ENCODE data around the gene LSM10.

Gene LSM10

DNA sequence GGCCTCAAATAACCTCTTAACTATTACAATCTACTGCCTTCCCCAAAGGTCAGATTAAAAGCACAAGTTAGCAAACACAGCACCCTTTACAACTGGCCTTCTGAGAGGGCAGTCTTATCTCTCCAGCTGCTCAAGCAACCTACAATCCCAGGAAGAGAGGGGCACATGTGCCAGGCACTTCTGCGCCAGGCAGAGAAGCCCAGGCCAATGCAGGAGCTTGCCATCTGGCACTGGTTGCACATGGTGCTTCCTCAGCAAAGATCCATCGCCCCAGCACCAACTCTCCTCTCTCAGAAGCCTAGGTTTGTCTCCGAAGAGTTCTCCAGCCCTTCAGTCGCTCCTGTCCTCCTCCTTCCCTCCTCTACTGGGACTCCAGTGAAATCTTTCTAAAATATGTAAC, 14.5 kb downstream of the LSM10 start:
- no peak for DNase-seq (ENCODE audit: low read depth, low spot score)

DNA sequence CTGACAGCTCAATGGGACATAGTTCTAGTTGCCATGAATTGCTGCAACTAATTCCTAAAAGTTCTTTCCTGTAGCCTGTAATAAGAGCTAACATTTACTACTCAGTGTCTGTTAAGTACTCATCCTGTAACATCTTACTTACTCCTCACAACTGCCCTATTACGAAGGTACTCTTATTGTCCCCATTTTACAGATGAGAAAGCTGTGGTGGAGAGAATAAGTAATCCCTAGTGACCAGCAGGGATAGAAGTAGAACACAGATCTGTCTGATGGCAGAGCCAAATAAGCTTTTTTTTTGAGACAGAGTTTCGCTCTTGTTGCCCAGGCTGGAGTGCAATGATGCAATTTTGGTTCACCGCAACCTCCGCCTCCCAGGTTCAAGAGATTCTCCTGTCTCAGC, 15.0 kb downstream of the LSM10 start:
- no peak for DNase-seq (ENCODE audit: low read depth, low spot score)

DNA sequence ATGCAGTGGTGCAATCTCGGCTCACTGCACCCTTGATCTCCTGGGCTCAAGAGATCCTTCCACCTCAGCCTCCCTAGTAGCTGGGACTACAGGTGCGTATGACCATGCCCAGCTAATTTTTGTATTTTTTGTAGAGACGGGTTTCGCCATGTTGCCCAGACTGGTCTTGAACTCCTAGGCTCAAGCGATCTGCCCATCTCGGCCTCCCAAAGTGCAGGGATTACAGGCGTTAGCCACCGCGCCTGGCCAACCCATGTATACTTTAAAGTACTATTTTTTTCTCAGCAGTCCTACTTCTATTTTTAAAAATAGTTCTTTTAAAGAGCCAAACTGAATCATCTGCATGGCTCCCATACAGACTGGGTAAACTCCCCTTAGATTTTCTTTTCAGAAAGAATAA, 15.5 kb downstream of the LSM10 start:
- DNase-seq (ENCODE audit: low read depth, low spot score) = no peak

DNA sequence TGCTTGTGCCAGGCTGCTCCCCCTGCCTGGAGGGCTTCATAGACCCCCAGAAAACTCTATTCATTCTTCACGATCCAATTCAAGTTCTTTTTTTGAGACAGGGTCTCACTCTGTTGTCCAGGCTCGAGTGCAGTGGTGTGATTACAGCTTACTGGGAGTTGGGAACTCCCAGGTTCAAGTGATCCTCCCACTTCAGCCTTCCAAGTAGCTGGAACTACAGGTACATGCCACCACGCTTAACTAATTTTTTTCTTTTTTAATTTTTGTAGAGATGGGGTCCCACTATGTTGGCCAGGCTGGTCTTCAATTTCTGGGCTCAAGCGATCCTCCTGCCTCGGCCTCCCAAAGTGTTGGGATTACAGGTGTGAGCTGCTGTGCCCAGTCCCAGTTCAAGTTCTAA, 16.3 kb downstream of the LSM10 start:
- no peak for DNase-seq (ENCODE audit: low read depth, low spot score)

DNA sequence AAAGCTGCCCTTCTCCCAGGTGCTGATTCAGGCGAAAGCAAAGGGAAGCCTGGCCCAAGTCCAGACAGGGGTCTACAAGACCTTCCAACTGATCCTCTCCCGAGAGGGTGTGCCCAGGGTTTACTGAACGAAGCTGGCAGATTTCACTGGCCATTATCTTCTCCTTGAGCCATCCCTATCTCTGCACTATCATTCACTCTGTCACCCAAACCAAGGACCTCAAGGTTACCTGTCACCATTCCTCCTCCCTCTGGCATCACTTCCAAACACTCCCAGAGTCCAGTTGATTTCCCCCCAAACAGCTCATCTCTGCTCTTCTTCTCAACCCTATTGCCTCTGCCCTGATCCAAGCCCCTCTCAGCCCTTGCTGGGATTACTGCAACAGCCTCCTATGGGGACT, 16.9 kb downstream of the LSM10 start:
- DNase-seq (ENCODE audit: low read depth, low spot score) = no peak

DNA sequence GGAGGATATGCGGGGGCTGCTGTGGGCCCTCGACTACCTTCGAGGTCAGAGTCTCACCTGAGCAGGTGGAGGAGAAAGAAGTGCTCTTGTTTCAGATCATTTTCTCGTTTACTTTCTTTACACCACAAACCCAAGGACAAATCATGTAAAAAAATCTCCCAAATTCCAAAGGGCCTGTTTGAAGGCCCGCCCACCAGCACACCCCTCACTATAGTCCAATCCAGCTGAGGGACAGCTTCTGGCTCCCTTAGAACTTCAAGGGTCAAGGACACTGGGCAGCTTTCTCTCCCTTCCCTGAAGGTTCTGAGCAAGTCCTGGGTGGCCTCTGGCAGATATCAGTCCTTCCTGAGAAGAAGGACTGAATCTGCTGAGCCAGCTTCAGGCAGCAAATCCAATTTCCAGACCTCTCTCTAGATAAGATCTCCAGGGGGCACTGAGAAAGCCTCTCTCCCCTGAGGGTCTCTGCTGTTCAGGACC, 17.5 kb downstream of the LSM10 start:
- no peak for DNase-seq (ENCODE audit: low read depth, low spot score)

DNA sequence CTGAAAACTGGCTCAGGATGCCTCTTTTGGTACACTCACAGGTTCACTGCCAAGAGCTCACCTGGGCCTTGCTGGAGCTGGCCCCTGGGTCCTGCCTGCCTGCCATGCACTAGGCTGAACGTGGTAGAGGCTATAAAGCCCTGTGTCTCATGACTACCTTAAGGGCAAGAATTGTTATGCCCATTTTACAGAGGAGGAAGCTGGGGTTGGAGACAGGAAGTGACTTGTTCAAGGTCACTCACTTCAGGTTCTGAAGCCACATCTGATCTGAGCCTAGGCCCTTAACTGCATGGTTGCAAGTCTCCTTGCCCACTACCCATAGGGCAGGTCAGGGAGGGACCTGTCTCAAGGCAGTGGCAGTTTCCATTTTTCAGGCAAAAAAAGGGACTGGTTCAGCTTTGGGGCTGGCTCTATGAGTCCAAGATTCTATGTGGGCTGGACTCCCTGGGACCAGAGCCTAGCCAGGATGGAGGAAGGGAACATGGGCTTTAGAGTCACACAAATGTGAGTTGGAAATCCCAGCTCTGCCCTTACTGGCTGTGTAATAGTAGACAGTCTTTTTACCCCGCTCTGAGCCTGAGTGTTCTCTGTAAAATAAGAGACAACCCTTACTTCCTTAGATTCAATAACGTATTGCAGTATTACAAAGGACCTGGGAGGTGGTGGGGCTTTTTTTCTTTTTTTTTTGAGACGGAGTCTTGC, 19.8 kb downstream of the LSM10 start:
- DNase-seq (ENCODE audit: low read depth, low spot score) = no peak

DNA sequence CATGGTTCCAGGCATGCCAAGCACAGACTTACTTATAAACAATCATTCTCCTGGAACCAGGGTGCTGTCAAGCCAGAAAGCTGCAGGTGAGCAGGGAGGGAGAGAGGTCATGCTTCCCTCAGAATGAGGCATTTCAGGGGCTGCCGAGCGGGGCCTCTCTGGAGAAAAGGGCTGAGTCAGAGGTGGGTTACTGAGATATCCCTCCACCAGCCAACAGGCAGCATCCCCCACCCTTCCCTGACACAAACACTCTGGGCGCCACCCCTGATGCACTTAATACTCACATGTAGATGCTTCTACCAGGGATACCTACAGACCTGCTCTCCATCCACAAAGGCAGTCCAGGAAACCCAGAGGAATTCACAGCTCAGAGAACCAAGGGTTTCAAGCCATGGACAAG, 25.1 kb downstream of the LSM10 start:
- DNase-seq (ENCODE audit: low read depth, low spot score) = no peak

- DNase-seq (ENCODE audit: low read depth, low spot score) = no peak
Measured at GRCh38 chr1:36369061-36369861, 28.4 kb downstream of the LSM10 start.

DNA sequence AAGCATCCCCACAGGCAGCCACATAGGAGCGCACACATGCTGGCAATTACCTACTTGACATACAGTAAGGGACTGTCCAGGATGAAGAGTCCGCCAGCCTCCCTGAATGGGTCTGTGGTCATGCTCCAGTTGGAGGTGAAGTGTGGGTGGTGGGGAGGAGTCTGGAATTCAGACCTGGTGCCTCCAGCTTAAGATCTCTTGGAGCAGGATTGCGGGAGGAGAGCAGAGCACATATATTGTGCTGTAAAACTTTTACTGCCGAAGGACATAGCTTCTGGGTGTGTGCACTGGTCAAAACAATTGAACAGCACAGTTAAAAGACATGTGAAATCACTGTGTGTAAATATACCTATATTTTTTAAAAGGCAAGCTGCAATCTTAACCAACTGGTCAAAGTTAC, 29.9 kb downstream of the LSM10 start:
- no peak for DNase-seq (ENCODE audit: low read depth, low spot score)

GRCh38 chr1:36367066-36367465, 30.6 kb downstream of the LSM10 start:
- DNase-seq (ENCODE audit: low read depth, low spot score) = no peak

DNA sequence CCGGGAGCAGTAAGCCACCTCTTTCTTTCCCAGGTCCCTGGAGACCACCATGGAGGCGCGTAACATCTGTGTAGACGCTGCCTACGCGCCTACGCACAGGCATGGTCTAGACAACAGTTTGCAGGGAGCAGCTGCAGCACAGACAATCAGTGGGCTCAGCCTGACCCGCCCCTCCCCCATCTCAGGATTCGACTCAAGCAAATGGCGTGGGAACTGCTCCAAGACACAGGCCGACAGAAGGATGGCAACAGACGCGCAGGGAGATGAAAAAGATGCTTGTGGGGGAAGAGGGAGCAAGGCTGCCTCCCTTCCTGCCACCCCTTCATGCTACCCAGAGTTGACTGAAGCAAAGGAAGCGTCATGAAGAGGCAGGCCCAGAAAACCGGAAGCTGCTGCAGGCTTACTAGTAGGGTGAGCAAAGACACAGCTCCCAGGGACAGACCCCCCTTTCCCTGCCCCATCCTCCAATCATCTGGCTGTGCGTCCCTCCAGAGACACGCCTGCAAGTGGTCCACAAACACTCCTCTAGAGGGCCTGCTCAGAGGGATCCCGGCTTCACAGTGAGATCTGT, 31.5 kb downstream of the LSM10 start:
- no peak for DNase-seq (ENCODE audit: low read depth, low spot score)

- DNase-seq (ENCODE audit: low read depth, low spot score) = no peak
Measured at GRCh38 chr1:36365381-36365780, 32.3 kb downstream of the LSM10 start.

- DNase-seq (ENCODE audit: low read depth, low spot score) = no peak
Measured at GRCh38 chr1:36359911-36360550, 37.7 kb downstream of the LSM10 start.

DNA sequence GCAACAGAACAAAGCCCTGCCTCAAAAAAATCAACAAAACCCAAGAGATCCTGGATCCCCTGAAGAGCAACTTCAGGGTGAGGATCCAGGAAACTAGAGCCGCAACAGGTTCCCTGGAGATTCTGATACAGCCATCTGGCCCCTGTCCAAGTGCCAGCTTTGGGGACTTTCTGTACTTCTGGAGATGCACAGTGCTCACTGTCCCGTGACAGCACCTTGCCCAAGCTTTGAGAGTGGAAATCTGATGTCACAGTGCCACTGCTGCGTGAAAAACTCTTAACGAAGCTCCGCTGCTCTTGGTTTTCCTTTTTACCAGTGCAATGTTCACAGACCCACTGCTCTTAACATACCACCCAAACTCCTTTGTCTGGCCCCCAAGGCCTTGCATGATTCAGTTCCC, 38.3 kb downstream of the LSM10 start:
- no peak for DNase-seq (ENCODE audit: low read depth, low spot score)

GRCh38 chr1:36358514-36359084, 39.1 kb downstream of the LSM10 start:
- DNase-seq (ENCODE audit: low read depth, low spot score) = no peak

DNA sequence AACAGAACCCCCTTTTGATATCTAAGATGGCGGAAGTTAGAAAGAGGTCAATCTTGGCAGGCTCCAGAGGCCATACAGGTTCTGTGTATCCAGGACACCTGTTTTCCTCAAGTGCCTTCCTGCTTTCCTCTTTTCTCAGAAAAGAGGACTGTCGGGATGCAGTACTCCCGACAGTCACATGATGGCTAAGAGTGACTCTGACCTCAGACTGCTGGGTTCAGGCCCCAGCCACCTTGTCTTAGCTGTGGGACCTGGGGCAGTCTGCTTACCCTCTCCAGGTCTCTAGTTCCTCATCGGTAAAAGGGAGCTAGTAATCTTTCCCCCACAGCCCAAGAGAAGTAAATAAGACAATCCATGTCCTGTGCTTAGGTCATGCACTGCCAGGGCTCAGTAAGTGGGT, 41.9 kb downstream of the LSM10 start:
- DNase-seq (ENCODE audit: low read depth, low spot score) = no peak

DNA sequence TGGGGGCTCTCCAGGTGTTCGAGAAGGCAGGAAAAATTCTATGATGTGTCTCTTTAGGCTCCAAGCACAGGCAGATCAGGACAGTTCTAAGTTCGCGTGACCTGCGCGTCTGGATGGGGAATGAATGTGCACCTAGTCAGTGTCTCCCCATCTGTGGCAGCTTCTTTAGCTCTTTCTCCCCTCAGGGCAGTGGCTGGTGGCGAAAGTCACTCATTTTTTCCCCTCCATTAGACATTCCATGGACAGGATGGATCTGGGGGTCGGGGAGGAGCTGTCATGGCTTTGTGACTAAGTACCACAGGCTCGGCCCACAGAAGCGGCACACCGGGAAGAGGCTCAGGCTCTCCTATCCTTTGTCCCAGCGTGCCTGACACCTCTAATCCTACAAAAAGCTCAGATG, 43.2 kb downstream of the LSM10 start:
- no peak for DNase-seq (ENCODE audit: low read depth, low spot score)

- no peak for DNase-seq (ENCODE audit: low read depth, low spot score)
Measured at GRCh38 chr1:36352910-36353878, 44.5 kb downstream of the LSM10 start.

- no peak for DNase-seq (ENCODE audit: low read depth, low spot score)
Measured at GRCh38 chr1:36352125-36352909, 45.4 kb downstream of the LSM10 start.
